Liver (tissue), 9 donors: Measurements from ENCODE around the gene OR51F1. TPM values are rescaled to one million over a fixed set of nuclear protein-coding genes. Genes with fewer than 3 reads are reported as not detected.

ENCODE experiments used
- DNase-seq: peaks from one replicate; pipeline ENCODE4 v3.0.0-alpha.2; 2017; ENCODE audit warnings: low spot score
- H3K27ac ChIP-seq, 2 donors: one replicate each; pipeline ENCODE4 v1.7.0; 2013; ENCODE audit warnings: inconsistent platforms in 2 of 2, low read length in 2 of 2, control low read depth in 1 of 2, low read depth in 1 of 2, mild to moderate bottlenecking in 1 of 2
- H3K27me3 ChIP-seq, 4 donors: one replicate each; pipeline versions ENCODE4 v1.6.1 to v1.7.0; 2013; ENCODE audit warnings: low read length in 3 of 4, inconsistent platforms in 1 of 4, mild to moderate bottlenecking in 1 of 4, moderate library complexity in 1 of 4; ENCODE audit not compliant: control insufficient read depth in 4 of 4, insufficient read depth in 4 of 4
- H3K36me3 ChIP-seq, 4 donors: one replicate each; pipeline versions ENCODE4 v1.6.1 to v1.7.0; 2013; ENCODE audit warnings: low read length in 3 of 4, mild to moderate bottlenecking in 3 of 4, low read depth in 1 of 4, moderate library complexity in 1 of 4; ENCODE audit not compliant: control insufficient read depth in 4 of 4, insufficient read depth in 3 of 4
- H3K4me1 ChIP-seq, 4 donors: one replicate each; pipeline versions ENCODE4 v1.6.1 to v1.7.0; 2013; ENCODE audit warnings: low read length in 3 of 4, mild to moderate bottlenecking in 3 of 4, moderate library complexity in 1 of 4; ENCODE audit not compliant: control insufficient read depth in 4 of 4, insufficient read depth in 4 of 4
- H3K4me3 ChIP-seq, 3 donors: one replicate each; pipeline versions ENCODE4 v1.6.1 to v1.7.0; 2013; ENCODE audit warnings: low read length in 3 of 3, control low read depth in 1 of 3, low read depth in 1 of 3, mild to moderate bottlenecking in 1 of 3
- H3K9ac ChIP-seq, 2 donors: one replicate each; pipeline ENCODE4 v1.7.0; 2013; ENCODE audit warnings: low read length in 2 of 2, mild to moderate bottlenecking in 2 of 2, moderate library complexity in 2 of 2, control low read depth in 1 of 2, low read depth in 1 of 2
- H3K9me3 ChIP-seq, 4 donors: one replicate each; pipeline versions ENCODE4 v1.6.1 to v1.7.0; 2013; ENCODE audit warnings: low read length in 3 of 4; ENCODE audit not compliant: control insufficient read depth in 4 of 4
- ATF3 ChIP-seq: IDR thresholded peaks from 2 replicates; pipeline ENCODE4 v1.6.1; 2016; ENCODE audit warnings: antibody characterized with exemption
- CTCF ChIP-seq: fragments of 150-350 bp; IDR thresholded peaks from 2 replicates; pipeline ENCODE4 v1.5.1; 2017; ENCODE audit warnings: improper control_type of control experiment, low read depth, low read length; ENCODE audit not compliant: missing input control
- EGR1 ChIP-seq, 2 donors: IDR thresholded peaks; 2 replicates each; pipeline ENCODE4 v1.6.1; 2016 to 2018; ENCODE audit warnings: antibody characterized with exemption in 2 of 2, low read depth in 2 of 2
- FOXA1 ChIP-seq: IDR thresholded peaks from 2 replicates; pipeline ENCODE4 v1.6.1; 2016; ENCODE audit warnings: antibody characterized with exemption
- FOXA2 ChIP-seq: IDR thresholded peaks from 2 replicates; pipeline ENCODE4 v1.6.1; 2016; ENCODE audit warnings: antibody characterized with exemption
- GABPA ChIP-seq, 2 donors: IDR thresholded peaks in 1 of 2; conservative IDR thresholded peaks in 1 of 2; 2 replicates each; pipeline ENCODE4 v1.6.1; 2016; ENCODE audit warnings: antibody characterized with exemption in 2 of 2, mild to moderate bottlenecking in 1 of 2, moderate library complexity in 1 of 2
- JUND ChIP-seq, 2 donors: IDR thresholded peaks; 2 replicates each; pipeline ENCODE4 v1.6.1; 2016; ENCODE audit warnings: antibody characterized with exemption in 2 of 2
- MAX ChIP-seq: IDR thresholded peaks from 2 replicates; pipeline ENCODE4 v1.6.1; 2016; ENCODE audit warnings: antibody characterized with exemption
- NR2F2 ChIP-seq: IDR thresholded peaks from 2 replicates; pipeline ENCODE4 v1.6.1; 2016; ENCODE audit warnings: antibody characterized with exemption
- RAD21 ChIP-seq, 2 donors: IDR thresholded peaks; 2 replicates each; pipeline ENCODE4 v1.6.1; 2016; ENCODE audit warnings: antibody characterized with exemption in 2 of 2, mild to moderate bottlenecking in 2 of 2
- REST ChIP-seq: IDR thresholded peaks from 2 replicates; pipeline ENCODE4 v1.6.1; 2016; ENCODE audit warnings: antibody characterized with exemption, mild to moderate bottlenecking
- SP1 ChIP-seq: IDR thresholded peaks from 2 replicates; pipeline ENCODE4 v1.6.1; 2018; ENCODE audit warnings: antibody characterized with exemption, mild to moderate bottlenecking
- TAF1 ChIP-seq: conservative IDR thresholded peaks from 2 replicates; pipeline ENCODE4 v1.6.1; 2016; ENCODE audit warnings: antibody characterized with exemption, mild to moderate bottlenecking
- YY1 ChIP-seq: IDR thresholded peaks from 2 replicates; pipeline ENCODE4 v1.6.1; 2016; ENCODE audit warnings: antibody characterized with exemption, mild to moderate bottlenecking
- ZBTB33 ChIP-seq: IDR thresholded peaks from 2 replicates; pipeline ENCODE4 v1.6.1; 2016; ENCODE audit warnings: antibody characterized with exemption
- whole genome bisulfite sequencing: extraction: QIAGEN DNeasy Blood & Tissue Kit; methylation state at CpG from one replicate; pipeline ENCODE4 v1.1.7; 2013; 5-methylcytosine and 5-hydroxymethylcytosine counted together
- polyA plus RNA-seq, 2 donors: library from polyadenylated mRNA; stranded (reverse) in 1 of 2; unstranded in 1 of 2; fragments of 200-250 nt in 1 of 2; fragments of >200 nt in 1 of 2; fragmentation: Nextera tagmentation in 1 of 2; extraction: Ambion mirVana in 1 of 2; gene quantifications; one replicate each; pipeline versions ENCODE4 v1.2.1 to v1.2.3, GENCODE V29; 2013 to 2015
- total RNA-seq, 2 donors: library from RNA; depleted of rRNA; stranded (reverse); fragments of >200 nt; gene quantifications; one replicate each; pipeline ENCODE4 v1.2.3, GENCODE V29; 2014
- donor health status: healthy.
- donor health status: healthy.
- donor health status: healthy.
- donor health status: healthy.
- donor health status: healthy.

The OR51F1 gene, protein sequence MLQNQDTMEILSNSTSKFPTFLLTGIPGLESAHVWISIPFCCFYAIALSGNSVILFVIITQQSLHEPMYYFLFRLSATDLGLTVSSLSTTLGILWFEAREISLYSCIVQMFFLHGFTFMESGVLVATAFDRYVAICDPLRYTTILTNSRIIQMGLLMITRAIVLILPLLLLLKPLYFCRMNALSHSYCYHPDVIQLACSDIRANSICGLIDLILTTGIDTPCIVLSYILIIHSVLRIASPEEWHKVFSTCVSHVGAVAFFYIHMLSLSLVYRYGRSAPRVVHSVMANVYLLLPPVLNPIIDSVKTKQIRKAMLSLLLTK
- total RNA-seq (not detected), polyA plus RNA-seq (not detected)

DNA sequence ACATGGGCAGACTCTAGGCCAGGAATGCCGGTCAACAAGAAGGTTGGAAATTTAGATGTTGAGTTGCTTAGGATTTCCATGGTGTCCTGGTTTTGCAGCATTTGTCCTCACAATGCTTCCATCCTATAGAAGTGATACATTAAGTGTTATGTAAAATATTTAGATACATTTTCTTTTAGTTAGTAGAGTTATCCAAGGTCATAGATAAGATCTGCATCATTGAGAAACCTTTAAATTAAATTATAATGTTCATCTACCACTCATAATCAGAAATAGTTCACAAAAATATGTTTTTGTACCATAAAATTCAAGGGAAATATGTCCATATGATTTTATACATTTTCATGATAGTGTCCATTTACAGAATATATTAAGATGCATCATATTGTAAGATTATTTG lies at the start of gene OR51F1:
Gene OR51F1 (minus strand): TSS at position 101 of the 400 bp plus-strand sequence. CDS start 0 bp downstream, at position 101.
- H3K36me3 ChIP-seq = no peaks in the 10 kb centered on the region
- no peak within 1 kb of the TSS for H3K27ac ChIP-seq
- H3K9me3 ChIP-seq = no peaks in the 10 kb centered on the region
- H3K4me1 ChIP-seq = no peaks in the 10 kb centered on the region
- DNase-seq = no peak
- TF ChIP-seq YY1 = no peak
- TF ChIP-seq CTCF = no peak
- no peak for TF ChIP-seq FOXA1
- no peak for TF ChIP-seq RAD21 (IDR thresholded peaks at IDR 0.05)
- TF ChIP-seq SP1 = no peak
- TF ChIP-seq GABPA (IDR thresholded peaks at IDR 0.05 in 1 of 2, conservative IDR thresholded peaks at IDR 0.05 in 1 of 2) = no peak
- no peak for TF ChIP-seq NR2F2
- TF ChIP-seq TAF1 = no peak
- no peak for TF ChIP-seq REST
- no peak for TF ChIP-seq MAX
- no peak within 1 kb of the TSS for H3K9ac ChIP-seq
- H3K27me3 ChIP-seq = peaks cover 0 to 3% (median 0%) of the 10 kb centered on the region in 4 donors
- WGBS = 90% methylated on average over 1 of the region's 1 CpG
- H3K4me3 ChIP-seq = no peak within 1 kb of the TSS

- no peaks in the 10 kb centered on the region for H3K4me1 ChIP-seq
- no peak overlapping the region for H3K9ac ChIP-seq
- no peak for DNase-seq
- H3K36me3 ChIP-seq = no peaks in the 10 kb centered on the region
- H3K9me3 ChIP-seq = no peaks in the 10 kb centered on the region
- WGBS = 84% methylated on average over 2 of the region's 2 CpGs
- H3K27me3 ChIP-seq = no peaks in the 10 kb centered on the region
- H3K27ac ChIP-seq = no peak overlapping the region
- no peak overlapping the region for H3K4me3 ChIP-seq
- TF ChIP-seq CTCF (no peak), GABPA (IDR thresholded peaks at IDR 0.05 in 1 of 2, conservative IDR thresholded peaks at IDR 0.05 in 1 of 2) (no peak), ATF3 (no peak), EGR1 (IDR thresholded peaks at IDR 0.05; ENCODE audit: low read depth in 2 of 2) (no peak), FOXA2 (no peak), ZBTB33 (no peak), NR2F2 (no peak), REST (no peak), JUND (IDR thresholded peaks at IDR 0.05) (no peak), SP1 (no peak), YY1 (no peak), TAF1 (no peak), MAX (no peak), FOXA1 (no peak), RAD21 (IDR thresholded peaks at IDR 0.05) (no peak)
Measured at GRCh38 chr11:4809246-4809645, 39.5 kb upstream of the OR51F1 start.
